ENCODE results near the gene ERMARD. TPM values are rescaled to one million over a fixed set of nuclear protein-coding genes. Genes with fewer than 3 reads are reported as not detected.

ERMARD gene
- total and polyA plus RNA-seq, 2 donors (not counting 3 experiments of a cell fraction or from before 2014, with no cell fraction given), result 23.8 to 36.4 TPM

- dilution Hi-C loops (cut with MboI; ENCODE audit: extremely low pct_ligation_motif_present, low sequenced_read_pairs) (no loop called here), intact Hi-C loops (cut with micrococcal nuclease) (no loop called here)
- FAIRE-seq, result no peak
- Histone ChIP-seq H3K79me2 (ENCODE audit: control insufficient read depth, insufficient read depth, low read length) (no peaks in the 10 kb centered on the region), H3K4me1 (ENCODE audit: control insufficient read depth, extremely low read depth, insufficient read depth, low read length) (no peaks in the 10 kb centered on the region), H3K9me3 (replicated peaks; ENCODE audit: control insufficient read depth, insufficient read depth, low read length) (no peaks in the 10 kb centered on the region), H4K20me1 (replicated peaks; ENCODE audit: control insufficient read depth, extremely low read depth, insufficient read depth, low read length) (no peaks in the 10 kb centered on the region), H3K27ac (ENCODE audit: insufficient read depth, low read depth, low read length) (no peak overlapping the region), H3K4me3 (replicated peaks in 1 of 3; ENCODE audit: insufficient read depth in 1 of 3, low read depth in 1 of 3, low read length in 3 of 3) (no peak overlapping the region), H3K4me2 (ENCODE audit: insufficient read depth, low read length) (no peak overlapping the region), H3K27me3 (ENCODE audit: control insufficient read depth in 2 of 2, insufficient read depth in 2 of 2, low read length in 2 of 2) (peaks cover 0 to 10% of the 10 kb centered on the region in 2 experiments), H2AFZ (ENCODE audit: low read depth, low read length) (no peak overlapping the region), H3K9ac (replicated peaks; ENCODE audit: extremely low read depth, insufficient read depth, low read length) (no peak overlapping the region), H3K36me3 (ENCODE audit: control insufficient read depth in 2 of 2, extremely low read depth in 1 of 2, insufficient read depth in 2 of 2, low read length in 2 of 2) (no peaks in the 10 kb centered on the region), H3K9me1 (replicated peaks; ENCODE audit: control insufficient read depth, extremely low read depth, insufficient read depth, low read length) (no peaks in the 10 kb centered on the region)
- CTCF ChIA-PET, result interaction anchor here (1.0 to 3.4 kb wide), 2 partner anchors 12 to 729 kb away, joined by 3 to 14 read pairs; no protein-coding TSS in a partner anchor
- DNase-seq (ENCODE audit: low read depth, low spot score), result no peak
- BruUV-seq (replicated peaks), result no TSS peak
- POLR2A ChIA-PET, result no interaction called here
- no peak for TF ChIP-seq EZH2 (IDR thresholded peaks at IDR 0.05; ENCODE audit: borderline replicate concordance, low read depth, low read length, severe bottlenecking)
Observed at GRCh38 chr6:169801396-169802160, 50.2 kb downstream of the ERMARD start.

- H3K79me2 ChIP-seq (ENCODE audit: control insufficient read depth, insufficient read depth, low read length), result no peaks in the 10 kb centered on the region
- H3K4me2 ChIP-seq (ENCODE audit: insufficient read depth, low read length), result no peak overlapping the region
- no peak overlapping the region for H2AFZ ChIP-seq (ENCODE audit: low read depth, low read length)
- H3K36me3 ChIP-seq (ENCODE audit: control insufficient read depth in 2 of 2, extremely low read depth in 1 of 2, insufficient read depth in 2 of 2, low read length in 2 of 2), result no peaks in the 10 kb centered on the region
- no peak overlapping the region for H3K27ac ChIP-seq (ENCODE audit: insufficient read depth, low read depth, low read length)
- H3K9me1 ChIP-seq (replicated peaks; ENCODE audit: control insufficient read depth, extremely low read depth, insufficient read depth, low read length), result no peaks in the 10 kb centered on the region
- H4K20me1 ChIP-seq (replicated peaks; ENCODE audit: control insufficient read depth, extremely low read depth, insufficient read depth, low read length), result no peaks in the 10 kb centered on the region
- H3K4me3 ChIP-seq (replicated peaks in 1 of 3; ENCODE audit: insufficient read depth in 1 of 3, low read depth in 1 of 3, low read length in 3 of 3), result no peak overlapping the region
- intact Hi-C loops (cut with micrococcal nuclease), result no loop called here
- TF ChIP-seq EZH2 (IDR thresholded peaks at IDR 0.05; ENCODE audit: borderline replicate concordance, low read depth, low read length, severe bottlenecking), result no peak
- no peak for TF ChIP-seq MYC (IDR thresholded peaks at IDR 0.05; ENCODE audit: low read depth, low read length)
- no peak for TF ChIP-seq CTCF (IDR thresholded peaks at IDR 0.05; ENCODE audit: extremely low read depth in 1 of 2, insufficient read depth in 1 of 2, low read depth in 1 of 2, low read length in 2 of 2)
- no peak for TF ChIP-seq MAX (IDR thresholded peaks at IDR 0.05; ENCODE audit: insufficient read depth, insufficient read length)
- no peak for TF ChIP-seq POLR2A (IDR thresholded peaks at IDR 0.05; ENCODE audit: low read depth, low read length)
- TF ChIP-seq JUN (IDR thresholded peaks at IDR 0.05; ENCODE audit: borderline replicate concordance, insufficient read depth, insufficient read length, low read depth), result no peak
- TF ChIP-seq POLR2AphosphoS5 (IDR thresholded peaks at IDR 0.05; ENCODE audit: insufficient read depth, low read depth, low read length), result no peak
- no peak for TF ChIP-seq FOS (IDR thresholded peaks at IDR 0.05; ENCODE audit: borderline replicate concordance, insufficient read depth, low read length)
- TF ChIP-seq GATA2 (IDR thresholded peaks at IDR 0.05; ENCODE audit: insufficient read depth, insufficient read length, low read depth, low read length), result no peak
- H3K27me3 ChIP-seq (ENCODE audit: control insufficient read depth in 2 of 2, insufficient read depth in 2 of 2, low read length in 2 of 2), result peaks cover 0 to 2% of the 10 kb centered on the region in 2 experiments
- no peaks in the 10 kb centered on the region for H3K4me1 ChIP-seq (ENCODE audit: control insufficient read depth, extremely low read depth, insufficient read depth, low read length)
- ChIA-PET CTCF (interaction anchor here (2.5 to 5.4 kb wide), 3 partner anchors 13 to 714 kb away, joined by 11 to 44 read pairs (median 33); no protein-coding TSS in a partner anchor), POLR2A (no interaction called here)
- no peak overlapping the region for H3K9ac ChIP-seq (replicated peaks; ENCODE audit: extremely low read depth, insufficient read depth, low read length)
- no peak for DNase-seq (ENCODE audit: low read depth, low spot score)
- dilution Hi-C loops (cut with MboI; ENCODE audit: extremely low pct_ligation_motif_present, low sequenced_read_pairs), result no loop called here
- no peaks in the 10 kb centered on the region for H3K9me3 ChIP-seq (replicated peaks; ENCODE audit: control insufficient read depth, insufficient read depth, low read length)
- no TSS peak for BruUV-seq (replicated peaks)
- no peak for FAIRE-seq
Observed at GRCh38 chr6:169802790-169803189, 51.4 kb downstream of the ERMARD start.

All from endothelial cell of umbilical vein (primary cell).